A549 (cell line): ENCODE results near the gene CDH22. TPM values are rescaled to one million over a fixed set of nuclear protein-coding genes. Genes with fewer than 3 reads are reported as not detected.

Experiments used
- ATAC-seq, 2 experiments: fragments of 200-7000 bp in 1 of 2; fragments of >200 bp in 1 of 2; cut with Nextera tagmentation in 1 of 2; cut with Tn5 transposase in 1 of 2; 3 replicates each; pipeline versions ENCODE4 v1.8.0 to v1.9.1; 2018 to 2020; ENCODE audit warnings: mild to moderate bottlenecking in 1 of 2, moderate library complexity in 1 of 2
- CTCF ChIA-PET: fragments of 300-600 bp; sonication (Branson Sonifier 250); formaldehyde crosslinking; extraction: SDS; loops from one replicate; lab custom pipeline; 2021; ENCODE audit warnings: antibody characterized with exemption, inconsistent platforms; lab: Yijun Ruan, JAX
- POLR2A ChIA-PET: fragments of 350-600 bp; formaldehyde crosslinking; extraction: SDS; loops from one replicate; lab custom pipeline; 2021; ENCODE audit warnings: antibody characterized with exemption, inconsistent platforms; lab: Yijun Ruan, JAX
- DNase-seq, 2 experiments: peaks; one replicate each; pipeline versions ENCODE4 v3.0.0 to v3.0.0-alpha.2; 2011 to 2016; ENCODE audit warnings: low read depth in 1 of 2, low spot score in 1 of 2
- FAIRE-seq: peaks from 2 replicates; lab custom pipeline; 2011; peaks lifted over from hg19 to GRCh38; lab: Jason Lieb, UNC
- H3K27ac ChIP-seq, 2 experiments: fragments of >200 bp; sonication (Bioruptor Twin); formaldehyde crosslinking; 3 replicates each; pipeline ENCODE4 v1.5.1; 2016 to 2017
- H3K4me1 ChIP-seq: fragments of >200 bp; sonication (Bioruptor Twin); formaldehyde crosslinking; 3 replicates; pipeline ENCODE4 v1.6.1; 2016
- H3K4me2 ChIP-seq: fragments of >200 bp; sonication (Bioruptor Twin); formaldehyde crosslinking; 3 replicates; pipeline ENCODE4 v1.6.1; 2016
- H3K4me3 ChIP-seq: fragments of >200 bp; sonication (Bioruptor Twin); formaldehyde crosslinking; 3 replicates; pipeline ENCODE4 v1.5.1; 2016
- H3K9me3 ChIP-seq: fragments of >200 bp; sonication (Bioruptor Twin); formaldehyde crosslinking; 3 replicates; pipeline ENCODE4 v1.6.1; 2016
- ATOH8 ChIP-seq: fragments of 250-450 bp; sonication (Bioruptor Pico); IDR thresholded peaks from 2 replicates; pipeline ENCODE4 v1.5.0; 2020; ENCODE audit warnings: low read depth, mild to moderate bottlenecking, moderate library complexity
- BCL3 ChIP-seq: fragments of >200 bp; sonication (Bioruptor Twin); formaldehyde crosslinking; IDR thresholded peaks from 3 replicates; pipeline ENCODE4 v1.6.1; 2016
- CBX2 ChIP-seq: fragments of 200-600 bp; sonication (generic); IDR thresholded peaks from 2 replicates; pipeline ENCODE4 v1.6.1; 2016; ENCODE audit warnings: low read depth, mild to moderate bottlenecking, borderline replicate concordance
- CBX8 ChIP-seq: fragments of 200-600 bp; sonication (generic); IDR thresholded peaks from 2 replicates; pipeline ENCODE4 v1.6.1; 2016
- CHD2 ChIP-seq: fragments of 150-350 bp; IDR thresholded peaks from 2 replicates; pipeline ENCODE4 v1.6.1; 2014; ENCODE audit warnings: low read length; ENCODE audit not compliant: partially characterized antibody
- CHD4 ChIP-seq: fragments of 200-600 bp; sonication (generic); IDR thresholded peaks from 2 replicates; pipeline ENCODE4 v1.6.1; 2016; ENCODE audit warnings: antibody characterized with exemption, mild to moderate bottlenecking, borderline replicate concordance
- EHMT2 ChIP-seq: fragments of 200-600 bp; sonication (generic); IDR thresholded peaks from 2 replicates; pipeline ENCODE4 v1.6.1; 2016; ENCODE audit warnings: antibody characterized with exemption, low read depth, mild to moderate bottlenecking, moderate library complexity
- EP300 ChIP-seq, 2 experiments: fragments of >200 bp; sonication (Bioruptor Twin); formaldehyde crosslinking; IDR thresholded peaks; 2 replicates in 1 of 2; 3 replicates in 1 of 2; pipeline ENCODE4 v1.6.1; 2016 to 2017
- FOSL2 ChIP-seq, 2 experiments: fragments of 450-650 bp in 1 of 2; fragments of >200 bp in 1 of 2; sonication (Bioruptor Twin) in 1 of 2; formaldehyde crosslinking; IDR thresholded peaks; 2 replicates each; pipeline versions ENCODE4 v1.5.0 to v1.6.1; 2016 to 2020; ENCODE audit warnings: mild to moderate bottlenecking in 1 of 2, moderate library complexity in 1 of 2
- HDAC2 ChIP-seq: fragments of 200-600 bp; sonication (generic); IDR thresholded peaks from 2 replicates; pipeline ENCODE4 v1.6.1; 2016
- HES2 ChIP-seq: fragments of >200 bp; sonication (Bioruptor Twin); formaldehyde crosslinking; IDR thresholded peaks from 2 replicates; pipeline ENCODE4 v1.6.1; 2016
- HMGXB4 ChIP-seq: fragments of 250-450 bp; sonication (Bioruptor Pico); IDR thresholded peaks from 2 replicates; pipeline ENCODE4 v1.5.0; 2021; ENCODE audit warnings: mild to moderate bottlenecking, moderate library complexity, borderline replicate concordance
- JUN ChIP-seq, 2 experiments: fragments of >200 bp; sonication (Bioruptor Twin); formaldehyde crosslinking; IDR thresholded peaks; 2 replicates in 1 of 2; 3 replicates in 1 of 2; pipeline ENCODE4 v1.6.1; 2016 to 2017
- KDM1A ChIP-seq: fragments of 200-600 bp; sonication (generic); IDR thresholded peaks from 2 replicates; pipeline ENCODE4 v1.6.1; 2016; ENCODE audit warnings: low read depth, mild to moderate bottlenecking
- KDM5A ChIP-seq: fragments of 200-600 bp; sonication (generic); IDR thresholded peaks from 2 replicates; pipeline ENCODE4 v1.6.1; 2016; ENCODE audit warnings: antibody characterized with exemption, mild to moderate bottlenecking
- NFE2L2 ChIP-seq: fragments of 150-350 bp; conservative IDR thresholded peaks from 2 replicates; pipeline ENCODE4 v1.6.1; 2014; ENCODE audit warnings: low read length
- PBX3 ChIP-seq: IDR thresholded peaks from 2 replicates; pipeline ENCODE4 v1.6.1; 2012
- POLR2A ChIP-seq: IDR thresholded peaks from 2 replicates; pipeline ENCODE4 v1.6.1; 2012; ENCODE audit warnings: mild to moderate bottlenecking, low read length
- POLR2AphosphoS2 ChIP-seq: conservative IDR thresholded peaks from 2 replicates; pipeline ENCODE4 v1.6.1; 2012; ENCODE audit warnings: low read length, improper control_type of control experiment, inconsistent platforms
- REST ChIP-seq: fragments of 200-600 bp; sonication (generic); IDR thresholded peaks from 2 replicates; pipeline ENCODE4 v1.6.1; 2016; ENCODE audit warnings: antibody characterized with exemption, mild to moderate bottlenecking, moderate library complexity
- RFX5 ChIP-seq: fragments of 450-650 bp; IDR thresholded peaks from 2 replicates; pipeline ENCODE4 v1.7.1; 2014; ENCODE audit warnings: antibody characterized with exemption, mild to moderate bottlenecking, moderate library complexity
- SMC3 ChIP-seq: fragments of >200 bp; sonication (Bioruptor Twin); formaldehyde crosslinking; IDR thresholded peaks from 3 replicates; pipeline ENCODE4 v1.6.1; 2018; ENCODE audit warnings: inconsistent platforms
- TFCP2L1 ChIP-seq: fragments of 250-450 bp; sonication (Bioruptor Pico); IDR thresholded peaks from 2 replicates; pipeline ENCODE4 v1.5.0; 2021; ENCODE audit warnings: mild to moderate bottlenecking
- USF2 ChIP-seq: fragments of 450-650 bp; IDR thresholded peaks from 2 replicates; pipeline ENCODE4 v1.6.1; 2014; ENCODE audit warnings: antibody characterized with exemption
- ZFP36 ChIP-seq: fragments of 450-650 bp; IDR thresholded peaks from 2 replicates; pipeline ENCODE4 v1.6.1; 2014; ENCODE audit warnings: borderline replicate concordance; ENCODE audit not compliant: partially characterized antibody
- WGBS: methylation state at CpG from one replicate; pipeline ENCODE4 v1.1.6; 2017; ENCODE audit errors: missing lambda C conversion rate; 5-methylcytosine and 5-hydroxymethylcytosine counted together
- polyA plus RNA-seq, 4 experiments: library from polyadenylated mRNA; depleted of rRNA in 3 of 4; stranded (reverse); fragments of >200 nt; fragmentation: RNase III in 1 of 4; extraction: RNeasy Plus Mini Kit Qiagen cat#74134 plus additional on column Dnase treatment in 1 of 4; gene quantifications; 2 replicates in 3 of 4; 3 replicates in 1 of 4; pipeline ENCODE4 v1.2.3, GENCODE V29; 2011 to 2017

Gene CDH22
- polyA plus RNA-seq, 2 of the 4 experiments (the other 2 are of a cell fraction): not detected

GRCh38 chr20:46176739-46177378 lies 131.4 kb downstream of the CDH22 start (continued):
- TF ChIP-seq HMGXB4 (CRISPR knock-in tag) (no peak), POLR2AphosphoS2 (no peak), CBX2 (no peak), RFX5 (no peak), FOSL2 (IDR thresholded peaks at IDR 0.05) (no peak), FOSL2 (CRISPR knock-in tag; IDR thresholded peaks at IDR 0.05) (no peak), NFE2L2 (no peak), HDAC2 (no peak)

GRCh38 chr20:46175127-46175494 lies 133.2 kb downstream of the CDH22 start:
- no peaks in the 10 kb centered on the region for H3K4me1 ChIP-seq
- POLR2A ChIA-PET: no interaction called here
- no peak for DNase-seq
- WGBS: 30% methylated on average over 4 of the region's 4 CpGs
- TF ChIP-seq CBX8 (no peak), USF2 (no peak), KDM1A (peak; percentile 69), ATOH8 (CRISPR knock-in tag) (no peak), KDM5A (no peak), EP300 (IDR thresholded peaks at IDR 0.05) (no peak), TFCP2L1 (CRISPR knock-in tag) (no peak), PBX3 (no peak), SMC3 (no peak), CHD4 (peak; percentile 92), ZFP36 (peak; percentile 57), EHMT2 (no peak), JUN (IDR thresholded peaks at IDR 0.05) (no peak), BCL3 (no peak), REST (no peak), CHD2 (no peak), HES2 (no peak), POLR2A (no peak)
- FAIRE-seq: no peak
- H3K9me3 ChIP-seq: no peaks in the 10 kb centered on the region
- no peak for ATAC-seq
- peak overlapping the region; percentile 77 for H3K4me2 ChIP-seq
- CTCF ChIA-PET: interaction anchor here (0.7 to 6.4 kb wide), 29 partner anchors 9 to 237 kb away, joined by 3 to 72 read pairs (median 5); no protein-coding TSS in a partner anchor
- H3K27ac ChIP-seq: no peak overlapping the region
- H3K4me3 ChIP-seq: peak overlapping the region; percentile 31; the same call in 1 of the 3 replicates
